Parathyroid adenoma (tissue), 2 donors: ENCODE data around the gene WNT9B.
A peak's percentile ranks its signal among the peaks of the same experiment; 100 is the strongest.

ENCODE experiments used
- H2AFZ ChIP-seq: fragments of 300-600 bp; sonication (generic); one replicate; pipeline ENCODE4 v1.7.0; 2017; ENCODE audit warnings: antibody characterized with exemption, mild to moderate bottlenecking
- H3K27ac ChIP-seq: fragments of 300-600 bp; sonication (generic); one replicate; pipeline ENCODE4 v1.7.0; 2017
- H3K27me3 ChIP-seq: fragments of 300-600 bp; sonication (generic); one replicate; pipeline ENCODE4 v1.7.0; 2017; ENCODE audit warnings: low read length; ENCODE audit not compliant: control insufficient read depth, insufficient read depth
- H3K36me3 ChIP-seq: fragments of 300-600 bp; sonication (generic); one replicate; pipeline ENCODE4 v1.7.0; 2017; ENCODE audit warnings: low read length; ENCODE audit not compliant: control insufficient read depth, insufficient read depth
- H3K4me1 ChIP-seq: fragments of 300-600 bp; sonication (generic); one replicate; pipeline ENCODE4 v1.7.0; 2017; ENCODE audit warnings: control low read depth
- H3K4me2 ChIP-seq: fragments of 300-600 bp; sonication (generic); one replicate; pipeline ENCODE4 v1.7.0; 2017; ENCODE audit warnings: low read length
- H3K4me3 ChIP-seq: fragments of 300-600 bp; sonication (generic); one replicate; pipeline ENCODE4 v1.7.0; 2017; ENCODE audit warnings: low read depth, low read length
- H3K79me2 ChIP-seq: fragments of 300-600 bp; sonication (generic); one replicate; pipeline ENCODE4 v1.7.0; 2017; ENCODE audit warnings: control low read depth
- H3K9ac ChIP-seq: fragments of 300-600 bp; sonication (generic); one replicate; pipeline ENCODE4 v1.7.0; 2017; ENCODE audit warnings: mild to moderate bottlenecking
- H3K9me3 ChIP-seq: fragments of 300-600 bp; sonication (generic); one replicate; pipeline ENCODE4 v1.7.0; 2017; ENCODE audit warnings: low read length; ENCODE audit not compliant: control insufficient read depth
- CTCF ChIP-seq: fragments of 300-600 bp; sonication (generic); IDR thresholded peaks from one replicate; pipeline ENCODE4 v1.7.0; 2017; ENCODE audit warnings: antibody characterized with exemption, mild to moderate bottlenecking
- donor health status: primary hyperparathyroidism.

Gene WNT9B

GRCh38 chr17:46850688-46851028 lies 725 bp upstream of the WNT9B start:
- H3K4me2 ChIP-seq: peak overlapping the region; percentile 72
- TF ChIP-seq CTCF: no peak
- H3K79me2 ChIP-seq: no peaks in the 10 kb centered on the region
- peak overlapping the region; percentile 51 for H3K4me3 ChIP-seq
- H3K4me1 ChIP-seq: no peaks in the 10 kb centered on the region
- H3K36me3 ChIP-seq: no peaks in the 10 kb centered on the region
- peak overlapping the region; percentile 33 for H2AFZ ChIP-seq
- H3K9me3 ChIP-seq: no peaks in the 10 kb centered on the region
- no peaks in the 10 kb centered on the region for H3K27me3 ChIP-seq
- peak overlapping the region; percentile 13 for H3K27ac ChIP-seq
- no peak overlapping the region for H3K9ac ChIP-seq

GRCh38 chr17:46853896-46854444 lies 2.6 kb downstream of the WNT9B start:
- Histone ChIP-seq H3K27ac (no peak overlapping the region), H3K4me1 (no peaks in the 10 kb centered on the region), H3K9ac (no peak overlapping the region), H3K27me3 (no peaks in the 10 kb centered on the region), H3K79me2 (no peaks in the 10 kb centered on the region), H3K4me2 (no peak overlapping the region), H3K4me3 (no peak overlapping the region), H3K9me3 (no peaks in the 10 kb centered on the region), H3K36me3 (no peaks in the 10 kb centered on the region), H2AFZ (no peak overlapping the region)
- TF ChIP-seq CTCF: no peak

GRCh38 chr17:46854515-46854914 lies 3.1 kb downstream of the WNT9B start:
- H3K27me3 ChIP-seq: no peaks in the 10 kb centered on the region
- no peaks in the 10 kb centered on the region for H3K79me2 ChIP-seq
- no peaks in the 10 kb centered on the region for H3K9me3 ChIP-seq
- H3K9ac ChIP-seq: no peak overlapping the region
- H3K27ac ChIP-seq: no peak overlapping the region
- no peak overlapping the region for H3K4me2 ChIP-seq
- H2AFZ ChIP-seq: no peak overlapping the region
- no peak overlapping the region for H3K4me3 ChIP-seq
- no peak for TF ChIP-seq CTCF
- peaks cover under 1% of the 10 kb centered on the region for H3K4me1 ChIP-seq
- no peaks in the 10 kb centered on the region for H3K36me3 ChIP-seq

- Histone ChIP-seq H3K9me3 (no peaks in the 10 kb centered on the region), H3K4me2 (no peak overlapping the region), H3K4me3 (no peak overlapping the region), H2AFZ (no peak overlapping the region), H3K27me3 (no peaks in the 10 kb centered on the region), H3K79me2 (no peaks in the 10 kb centered on the region), H3K9ac (no peak overlapping the region), H3K36me3 (no peaks in the 10 kb centered on the region), H3K27ac (no peak overlapping the region), H3K4me1 (peaks cover 3% of the 10 kb centered on the region)
- no peak for TF ChIP-seq CTCF
Measured at GRCh38 chr17:46854948-46855347, 3.6 kb downstream of the WNT9B start.

- H2AFZ ChIP-seq: no peak overlapping the region
- H3K27me3 ChIP-seq: no peaks in the 10 kb centered on the region
- no peaks in the 10 kb centered on the region for H3K9me3 ChIP-seq
- H3K36me3 ChIP-seq: no peaks in the 10 kb centered on the region
- peaks cover 5% of the 10 kb centered on the region for H3K4me1 ChIP-seq
- TF ChIP-seq CTCF: no peak
- H3K4me3 ChIP-seq: no peak overlapping the region
- H3K4me2 ChIP-seq: no peak overlapping the region
- H3K27ac ChIP-seq: no peak overlapping the region
- no peak overlapping the region for H3K9ac ChIP-seq
- H3K79me2 ChIP-seq: no peaks in the 10 kb centered on the region
Measured at GRCh38 chr17:46857600-46857999, 6.2 kb downstream of the WNT9B start.
